Endothelial cell of umbilical vein (primary cell): ENCODE data around the gene SLC15A3. TPM values are rescaled to one million over a fixed set of nuclear protein-coding genes. Genes with fewer than 3 reads are reported as not detected.

ENCODE experiments used
- BruUV-seq: library from RNA; stranded (reverse); fragments of 400-500 nt; replicated peaks from 2 replicates; lab custom pipeline; 2021; lab: Mats Ljungman, UMichigan
- CTCF ChIA-PET: fragments of 300-600, 350-600 bp; sonication (Branson Sonifier 250); formaldehyde crosslinking; loops from one replicate; lab custom pipeline; 2021; ENCODE audit warnings: antibody characterized with exemption, inconsistent platforms; lab: Charles Lee
- POLR2A ChIA-PET: fragments of 300-600, 350-600 bp; sonication (Branson Sonifier 250); formaldehyde crosslinking; loops from one replicate; lab custom pipeline; 2021; ENCODE audit warnings: antibody characterized with exemption, inconsistent platforms; lab: Charles Lee
- DNase-seq: peaks from one replicate; pipeline ENCODE4 v3.0.0-alpha.2; 2011; ENCODE audit warnings: low read depth, low spot score
- FAIRE-seq: peaks from 2 replicates; lab custom pipeline; 2011; peaks lifted over from hg19 to GRCh38; lab: Jason Lieb, UNC
- H2AFZ ChIP-seq: 2 replicates; pipeline ENCODE4 v1.6.0; 2012; ENCODE audit warnings: low read depth, low read length, control low read depth, inconsistent platforms
- H3K27ac ChIP-seq: 2 replicates; pipeline ENCODE4 v1.5.1; 2011; ENCODE audit warnings: low read depth, mild to moderate bottlenecking, control low read depth, low read length, moderate library complexity; ENCODE audit not compliant: insufficient read depth
- H3K27me3 ChIP-seq, 2 experiments: 2 replicates each; pipeline versions ENCODE4 v1.6.0 to v1.6.1; 2011; ENCODE audit warnings: low read length in 2 of 2, mixed read lengths in 1 of 2; ENCODE audit not compliant: control insufficient read depth in 2 of 2, insufficient read depth in 2 of 2
- H3K36me3 ChIP-seq, 2 experiments: 2 replicates in 1 of 2; 3 replicates in 1 of 2; pipeline ENCODE4 v1.5.1; 2011; ENCODE audit warnings: low read length in 2 of 2, mild to moderate bottlenecking in 1 of 2, moderate library complexity in 1 of 2; ENCODE audit not compliant: control insufficient read depth in 2 of 2, insufficient read depth in 2 of 2; ENCODE audit errors: extremely low read depth in 1 of 2
- H3K4me1 ChIP-seq: 3 replicates; pipeline ENCODE4 v1.5.1; 2011; ENCODE audit warnings: mild to moderate bottlenecking, low read length; ENCODE audit not compliant: control insufficient read depth, insufficient read depth; ENCODE audit errors: extremely low read depth
- H3K4me2 ChIP-seq: 2 replicates; pipeline ENCODE4 v1.6.1; 2011; ENCODE audit warnings: low read length, control low read depth, mixed read lengths; ENCODE audit not compliant: insufficient read depth
- H3K4me3 ChIP-seq, 3 experiments: fragments of 200-600 bp in 1 of 3; sonication (generic), shearing (Covaris generic) in 1 of 3; replicated peaks in 1 of 3; 2 replicates each; pipeline ENCODE4 v1.5.1; 2011 to 2016; ENCODE audit warnings: control low read depth in 3 of 3, low read length in 3 of 3, mild to moderate bottlenecking in 2 of 3, inconsistent platforms in 1 of 3, low read depth in 1 of 3, moderate library complexity in 1 of 3; ENCODE audit not compliant: insufficient read depth in 1 of 3
- H3K79me2 ChIP-seq: 2 replicates; pipeline ENCODE4 v1.6.0; 2012; ENCODE audit warnings: low read length, inconsistent platforms; ENCODE audit not compliant: control insufficient read depth, insufficient read depth
- H3K9ac ChIP-seq: replicated peaks from 2 replicates; pipeline ENCODE3; 2011; ENCODE audit warnings: low read length, control low read depth; ENCODE audit not compliant: insufficient read depth; ENCODE audit errors: extremely low read depth
- H3K9me1 ChIP-seq: replicated peaks from 3 replicates; pipeline ENCODE4 v1.6.0; 2011; ENCODE audit warnings: mild to moderate bottlenecking, low read length; ENCODE audit not compliant: control insufficient read depth, insufficient read depth; ENCODE audit errors: extremely low read depth
- H3K9me3 ChIP-seq: replicated peaks from 2 replicates; pipeline ENCODE4 v1.5.1; 2012; ENCODE audit warnings: low read length, inconsistent platforms; ENCODE audit not compliant: control insufficient read depth, insufficient read depth
- H4K20me1 ChIP-seq: replicated peaks from 2 replicates; pipeline ENCODE3; 2011; ENCODE audit warnings: mild to moderate bottlenecking, low read length; ENCODE audit not compliant: control insufficient read depth, insufficient read depth; ENCODE audit errors: extremely low read depth
- EZH2 ChIP-seq: IDR thresholded peaks from 2 replicates; pipeline ENCODE4 v1.6.1; 2012; ENCODE audit warnings: borderline replicate concordance, low read depth, mild to moderate bottlenecking, moderate library complexity, low read length, inconsistent platforms; ENCODE audit not compliant: severe bottlenecking
- GATA2 ChIP-seq: IDR thresholded peaks from 2 replicates; pipeline ENCODE4 v1.7.0; 2011; ENCODE audit warnings: low read depth, mild to moderate bottlenecking, moderate library complexity, mixed read lengths, low read length; ENCODE audit not compliant: insufficient read length, insufficient read depth
- JUN ChIP-seq: IDR thresholded peaks from 2 replicates; pipeline ENCODE4 v1.6.1; 2011; ENCODE audit warnings: borderline replicate concordance, low read depth; ENCODE audit not compliant: insufficient read length, insufficient read depth
- MYC ChIP-seq: IDR thresholded peaks from one replicate; pipeline ENCODE4 v1.6.1; 2011; ENCODE audit warnings: mild to moderate bottlenecking, low read depth, low read length
- POLR2A ChIP-seq: IDR thresholded peaks from 2 replicates; pipeline ENCODE4 v1.6.1; 2012; ENCODE audit warnings: low read depth, mild to moderate bottlenecking, control low read depth, low read length
- POLR2AphosphoS5 ChIP-seq: IDR thresholded peaks from 2 replicates; pipeline ENCODE4 v1.6.1; 2012; ENCODE audit warnings: low read depth, mild to moderate bottlenecking, control low read depth, low read length, moderate library complexity; ENCODE audit not compliant: insufficient read depth
- dilution Hi-C: fragments of 300-500 bp; cut with MboI; formaldehyde crosslinking; loops from one replicate; pipeline ENCODE4 v1.15.0; 2019; ENCODE audit warnings: low sequenced_read_pairs; ENCODE audit not compliant: extremely low pct_ligation_motif_present
- intact Hi-C: fragments of 100-400 bp; cut with micrococcal nuclease; formaldehyde crosslinking; loops from one replicate; pipeline ENCODE4 v1.10.0; 2022
- polyA plus RNA-seq, 4 experiments: library from polyadenylated mRNA; depleted of rRNA in 3 of 4; stranded (reverse) in 3 of 4; unstranded in 1 of 4; fragments of >200 nt; gene quantifications; 2 replicates each; pipeline versions ENCODE4 v1.2.1 to v1.2.3, GENCODE V29; 2011 to 2012; ENCODE audit warnings: missing spikeins in 1 of 4
- total RNA-seq: library from RNA; stranded (reverse); gene quantifications from 2 replicates; pipeline ENCODE4 v1.2.3, GENCODE V29; 2021
- TF ChIP-seq, protein P1 (sequence below), 2 donors: IDR thresholded peaks; 1 replicate in 1 of 2; 2 replicates in 1 of 2; pipeline ENCODE4 v1.5.1; 2011; ENCODE audit warnings: low read length in 2 of 2, mild to moderate bottlenecking in 2 of 2, moderate library complexity in 2 of 2, control low read depth in 1 of 2, inconsistent platforms in 1 of 2, low read depth in 1 of 2; ENCODE audit not compliant: insufficient read depth in 1 of 2; ENCODE audit errors: extremely low read depth in 1 of 2

SLC15A3 gene
- total and polyA plus RNA-seq, 2 donors (not counting 3 experiments of a cell fraction or from before 2014, with no cell fraction given): 3.3 to 4.4 TPM

- Histone ChIP-seq H3K4me1 (no peaks in the 10 kb centered on the region), H3K4me3 (no peak overlapping the region), H3K27me3 (peaks cover 7 to 22% of the 10 kb centered on the region in 2 experiments), H4K20me1 (no peaks in the 10 kb centered on the region), H3K79me2 (no peaks in the 10 kb centered on the region), H3K9ac (no peak overlapping the region), H2AFZ (no peak overlapping the region), H3K36me3 (no peaks in the 10 kb centered on the region), H3K9me1 (no peaks in the 10 kb centered on the region), H3K4me2 (no peak overlapping the region), H3K9me3 (no peaks in the 10 kb centered on the region), H3K27ac (no peak overlapping the region)
- DNase-seq (no peak), FAIRE-seq (no peak)
- POLR2A ChIA-PET: no interaction called here
- BruUV-seq: no TSS peak
- CTCF ChIA-PET: no interaction called here
- no peak for TF ChIP-seq EZH2
- TF ChIP-seq, protein P1, sequence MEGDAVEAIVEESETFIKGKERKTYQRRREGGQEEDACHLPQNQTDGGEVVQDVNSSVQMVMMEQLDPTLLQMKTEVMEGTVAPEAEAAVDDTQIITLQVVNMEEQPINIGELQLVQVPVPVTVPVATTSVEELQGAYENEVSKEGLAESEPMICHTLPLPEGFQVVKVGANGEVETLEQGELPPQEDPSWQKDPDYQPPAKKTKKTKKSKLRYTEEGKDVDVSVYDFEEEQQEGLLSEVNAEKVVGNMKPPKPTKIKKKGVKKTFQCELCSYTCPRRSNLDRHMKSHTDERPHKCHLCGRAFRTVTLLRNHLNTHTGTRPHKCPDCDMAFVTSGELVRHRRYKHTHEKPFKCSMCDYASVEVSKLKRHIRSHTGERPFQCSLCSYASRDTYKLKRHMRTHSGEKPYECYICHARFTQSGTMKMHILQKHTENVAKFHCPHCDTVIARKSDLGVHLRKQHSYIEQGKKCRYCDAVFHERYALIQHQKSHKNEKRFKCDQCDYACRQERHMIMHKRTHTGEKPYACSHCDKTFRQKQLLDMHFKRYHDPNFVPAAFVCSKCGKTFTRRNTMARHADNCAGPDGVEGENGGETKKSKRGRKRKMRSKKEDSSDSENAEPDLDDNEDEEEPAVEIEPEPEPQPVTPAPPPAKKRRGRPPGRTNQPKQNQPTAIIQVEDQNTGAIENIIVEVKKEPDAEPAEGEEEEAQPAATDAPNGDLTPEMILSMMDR (IDR thresholded peaks at IDR 0.05; ENCODE audit: extremely low read depth in 1 of 2, insufficient read depth in 1 of 2, low read depth in 1 of 2, low read length in 2 of 2): no peak
- no peak for TF ChIP-seq POLR2A
- TF ChIP-seq GATA2: no peak
- TF ChIP-seq POLR2AphosphoS5: no peak
- no peak for TF ChIP-seq MYC
- TF ChIP-seq JUN: no peak
- dilution Hi-C loops: no loop called here
- intact Hi-C loops: loop anchor here (5.0 kb wide), 1 partner anchor 217 kb away; no protein-coding TSS in a partner anchor
These were observed 8.4 kb upstream of the SLC15A3 start for GRCh38 chr11:60960405-60960804.
